ENCODE results near the gene GATD1. TPM values are rescaled to one million over a fixed set of nuclear protein-coding genes. Genes with fewer than 3 reads are reported as not detected.

GATD1 gene
- total RNA-seq, 1 experiment from 2014 or later: 67.7 TPM

GRCh38 chr11:778976-779954 lies 2.0 kb upstream of the GATD1 start:
- Mint-ChIP-seq H3K27me3 (ENCODE audit: insufficient read depth, unreplicated experiment) (no peaks in the 10 kb centered on the region), H3K36me3 (ENCODE audit: insufficient read depth, unreplicated experiment) (peaks cover 28% of the 10 kb centered on the region), H3K4me3 (ENCODE audit: unreplicated experiment) (peak overlapping the region; percentile 36), H3K4me1 (ENCODE audit: insufficient read depth, unreplicated experiment) (peaks cover 11% of the 10 kb centered on the region), H3K9me3 (ENCODE audit: unreplicated experiment) (no peaks in the 10 kb centered on the region), H3K27ac (ENCODE audit: low read depth, unreplicated experiment) (no peak overlapping the region)
- intact Hi-C loops (cut with micrococcal nuclease): no loop called here
- BruUV-seq (replicated peaks): no TSS peak
- ChIA-PET POLR2A (interaction anchor here (0.9 to 4.8 kb wide), 3 partner anchors 15 to 84 kb away, joined by 4 to 42 read pairs (median 37); partner anchors contain the start of genes DEAF1, TALDO1 and TMEM80), CTCF (interaction anchor here (0.7 to 0.8 kb wide), 2 partner anchors 12 to 143 kb away, joined by 3 read pairs; no protein-coding TSS in a partner anchor)
- DNase-seq (ENCODE audit: unreplicated experiment): no peak
- no peak for TF ChIP-seq CTCF (IDR thresholded peaks at IDR 0.05; ENCODE audit: unreplicated experiment)

- ChIA-PET CTCF (interaction anchor here (1.2 to 2.2 kb wide), 2 partner anchors 11 to 22 kb away, joined by 5 to 10 read pairs; no protein-coding TSS in a partner anchor), POLR2A (interaction anchor here (0.6 to 4.8 kb wide), 18 partner anchors 9 to 569 kb away, joined by 3 to 42 read pairs (median 5); partner anchors contain the start of genes DEAF1, EPS8L2, PHRF1 and PIDD1)
- Mint-ChIP-seq H3K4me1 (ENCODE audit: insufficient read depth, unreplicated experiment) (peaks cover 11% of the 10 kb centered on the region), H3K4me3 (ENCODE audit: unreplicated experiment) (peak overlapping the region; percentile 85), H3K9me3 (ENCODE audit: unreplicated experiment) (no peaks in the 10 kb centered on the region), H3K36me3 (ENCODE audit: insufficient read depth, unreplicated experiment) (peaks cover 38% of the 10 kb centered on the region), H3K27me3 (ENCODE audit: insufficient read depth, unreplicated experiment) (no peaks in the 10 kb centered on the region), H3K27ac (ENCODE audit: low read depth, unreplicated experiment) (peak overlapping the region; percentile 81)
- intact Hi-C loops (cut with micrococcal nuclease): no loop called here
- DNase-seq (ENCODE audit: unreplicated experiment): no peak
- no peak for TF ChIP-seq CTCF (IDR thresholded peaks at IDR 0.05; ENCODE audit: unreplicated experiment)
- no TSS peak for BruUV-seq (replicated peaks)
Observed at GRCh38 chr11:776561-777287, 563 bp downstream of the GATD1 start.

- Mint-ChIP-seq H3K36me3 (ENCODE audit: insufficient read depth, unreplicated experiment) (peaks cover 38% of the 10 kb centered on the region), H3K4me3 (ENCODE audit: unreplicated experiment) (peak overlapping the region; percentile 85), H3K27ac (ENCODE audit: low read depth, unreplicated experiment) (peak overlapping the region; percentile 81), H3K4me1 (ENCODE audit: insufficient read depth, unreplicated experiment) (peaks cover 11% of the 10 kb centered on the region), H3K27me3 (ENCODE audit: insufficient read depth, unreplicated experiment) (no peaks in the 10 kb centered on the region), H3K9me3 (ENCODE audit: unreplicated experiment) (no peaks in the 10 kb centered on the region)
- no peak for TF ChIP-seq CTCF (IDR thresholded peaks at IDR 0.05; ENCODE audit: unreplicated experiment)
- POLR2A ChIA-PET: interaction anchor here (0.6 to 4.8 kb wide), 16 partner anchors 12 to 568 kb away, joined by 3 to 42 read pairs (median 6); partner anchors contain the start of genes DEAF1, EPS8L2, PHRF1 and PIDD1
- intact Hi-C loops (cut with micrococcal nuclease): no loop called here
- CTCF ChIA-PET: interaction anchor here (0.7 to 2.2 kb wide), 3 partner anchors 10 to 35 kb away, joined by 3 to 10 read pairs (median 5); no protein-coding TSS in a partner anchor
- DNase-seq (ENCODE audit: unreplicated experiment): no peak
- no TSS peak for BruUV-seq (replicated peaks)
Observed at GRCh38 chr11:776263-776560, 1.1 kb downstream of the GATD1 start.
